ENCODE results near the gene ULK3. TPM values are rescaled to one million over a fixed set of nuclear protein-coding genes. Genes with fewer than 3 reads are reported as not detected.

Gene ULK3
- total RNA-seq, 1 experiment from 2014 or later = 48.4 TPM

DNA sequence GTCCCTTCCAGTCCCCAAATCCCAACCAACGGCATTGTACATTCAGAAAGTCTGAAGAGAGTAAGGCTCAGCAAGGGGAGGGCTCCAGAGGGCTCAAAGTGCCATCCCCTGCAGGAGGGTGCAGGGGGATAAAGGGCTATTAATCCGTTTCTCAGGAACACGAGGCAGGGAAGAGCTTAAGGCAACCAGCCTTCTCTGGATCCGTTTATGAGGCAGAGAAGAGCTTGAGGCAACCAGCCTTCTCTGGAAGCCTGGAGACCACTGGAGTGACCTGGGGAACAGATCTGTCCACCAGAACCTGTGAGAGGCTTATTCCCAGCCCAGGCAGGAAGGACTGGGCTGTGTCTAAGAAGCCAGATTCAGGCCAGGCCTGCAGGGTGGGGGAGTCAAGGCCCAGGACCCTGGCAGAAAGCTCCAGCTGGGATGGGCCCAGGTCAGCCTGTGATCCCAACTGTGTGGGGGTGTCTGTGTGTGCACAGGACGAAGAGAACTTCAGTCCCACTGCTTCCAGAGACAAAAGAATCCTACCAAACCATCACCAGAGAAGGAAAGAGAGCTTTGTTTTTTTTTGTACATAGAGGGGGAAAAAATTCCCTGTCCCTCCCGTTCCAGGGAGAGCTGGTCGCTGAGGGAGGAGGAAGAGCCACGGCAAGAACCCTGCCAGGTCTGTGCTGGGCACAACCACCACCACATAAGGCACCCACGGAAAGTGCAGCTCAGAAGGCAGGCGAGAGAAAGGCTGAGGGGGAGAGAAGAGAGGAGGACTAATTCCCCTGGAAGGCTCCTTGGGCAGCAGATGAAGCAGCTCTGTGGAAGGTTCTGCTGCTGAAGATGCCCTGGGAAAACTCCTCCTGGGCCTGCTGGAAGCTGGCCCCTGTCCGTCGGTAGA, 1.6 kb upstream of the ULK3 start:
- no peak overlapping the region for H3K4me3 ChIP-seq (replicated peaks in 1 of 2; ENCODE audit: low read depth in 1 of 2, low read length in 2 of 2)
- no peaks in the 10 kb centered on the region for H3K27me3 ChIP-seq (ENCODE audit: insufficient read depth, low read length)
- peaks cover 9 to 21% of the 10 kb centered on the region in 2 experiments; a peak in 3 of 4 replicates for H3K4me1 ChIP-seq (ENCODE audit: control insufficient read depth in 1 of 2, insufficient read depth in 2 of 2, low read length in 2 of 2)
- ATAC-seq = no peak
- ChIA-PET POLR2A (interaction anchor here (1.0 kb wide), 1 partner anchor 11 kb away, joined by 3 read pairs; no protein-coding TSS in a partner anchor), RAD21 (ENCODE audit: low non-redundant PET in 1 of 2, low total read pairs in 2 of 2, uncharacterized antibody in 2 of 2, unreplicated experiment in 2 of 2) (interaction anchor here in 1 of 2 experiments (0.6 kb wide), 1 partner anchor 19 kb away, joined by 3 read pairs; no protein-coding TSS in a partner anchor), CTCF (interaction anchor here (0.6 to 1.6 kb wide), 2 partner anchors 12 to 57 kb away, joined by 3 to 5 read pairs; no protein-coding TSS in a partner anchor)
- no peaks in the 10 kb centered on the region for H4K20me1 ChIP-seq (ENCODE audit: insufficient read depth)
- no peak overlapping the region for H2AFZ ChIP-seq (ENCODE audit: low read depth, low read length, poor library complexity, severe bottlenecking)
- peaks cover 6% of the 10 kb centered on the region; the same call in 1 of the 2 replicates for H3K79me2 ChIP-seq (ENCODE audit: insufficient read depth, low read length)
- H3K4me2 ChIP-seq (ENCODE audit: low read length) = no peak overlapping the region
- BruUV-seq (replicated peaks) = no TSS peak
- no peaks in the 10 kb centered on the region for H3K9me3 ChIP-seq (ENCODE audit: control insufficient read depth in 1 of 2, insufficient read depth in 1 of 2, low read depth in 1 of 2, low read length in 2 of 2)
- H3K9ac ChIP-seq (ENCODE audit: low read length) = peak overlapping the region; percentile 88; the same call in 1 of the 2 replicates
- intact Hi-C loops (cut with micrococcal nuclease) = no loop called here
- no peak for DNase-seq (ENCODE audit: low read depth, low spot score)
- H3K9me2 ChIP-seq (ENCODE audit: insufficient read depth) = no peaks in the 10 kb centered on the region
- 0 out of 2 replicates have a peak overlapping the region, but pooled peaks have one; percentile 93 for H3K27ac ChIP-seq (ENCODE audit: low read depth, low read length)
- peaks cover 18 to 26% of the 10 kb centered on the region in 2 experiments; a peak in 3 of 4 replicates for H3K36me3 ChIP-seq (ENCODE audit: control insufficient read depth in 1 of 2, insufficient read depth in 2 of 2, low read length in 2 of 2)
- TF ChIP-seq CEBPB (IDR thresholded peaks at IDR 0.05; ENCODE audit: low read depth) (no peak), SRF (IDR thresholded peaks at IDR 0.05; ENCODE audit: low read depth) (no peak), YY1 (IDR thresholded peaks at IDR 0.05; ENCODE audit: extremely low read depth, insufficient replicate concordance, low read depth, low read length) (no peak), POLR2AphosphoS5 (IDR thresholded peaks at IDR 0.05; ENCODE audit: low read depth, low read length) (no peak), POLR2A (IDR thresholded peaks at IDR 0.05; ENCODE audit: borderline replicate concordance, extremely low read depth, insufficient read depth, insufficient read length) (no peak), ZBTB33 (IDR thresholded peaks at IDR 0.05; ENCODE audit: extremely low read depth, insufficient replicate concordance, low read length) (no peak), SP1 (IDR thresholded peaks at IDR 0.05; ENCODE audit: low read depth) (no peak), ZNF274 (IDR thresholded peaks at IDR 0.05; ENCODE audit: low read depth, low read length) (no peak), EZH2 (IDR thresholded peaks at IDR 0.05) (no peak), ATF3 (IDR thresholded peaks at IDR 0.05) (no peak), ELF1 (IDR thresholded peaks at IDR 0.05; ENCODE audit: borderline replicate concordance, low read depth) (no peak), EGR1 (IDR thresholded peaks at IDR 0.05; ENCODE audit: low read depth) (no peak), TCF7L2 (IDR thresholded peaks at IDR 0.05; ENCODE audit: borderline replicate concordance, extremely low read depth, insufficient read depth, insufficient read length) (no peak), ZFX (IDR thresholded peaks at IDR 0.05) (no peak), JUND (IDR thresholded peaks at IDR 0.05) (no peak), SIN3A (IDR thresholded peaks at IDR 0.05; ENCODE audit: low read depth) (no peak)
- TF ChIP-seq, protein P1, sequence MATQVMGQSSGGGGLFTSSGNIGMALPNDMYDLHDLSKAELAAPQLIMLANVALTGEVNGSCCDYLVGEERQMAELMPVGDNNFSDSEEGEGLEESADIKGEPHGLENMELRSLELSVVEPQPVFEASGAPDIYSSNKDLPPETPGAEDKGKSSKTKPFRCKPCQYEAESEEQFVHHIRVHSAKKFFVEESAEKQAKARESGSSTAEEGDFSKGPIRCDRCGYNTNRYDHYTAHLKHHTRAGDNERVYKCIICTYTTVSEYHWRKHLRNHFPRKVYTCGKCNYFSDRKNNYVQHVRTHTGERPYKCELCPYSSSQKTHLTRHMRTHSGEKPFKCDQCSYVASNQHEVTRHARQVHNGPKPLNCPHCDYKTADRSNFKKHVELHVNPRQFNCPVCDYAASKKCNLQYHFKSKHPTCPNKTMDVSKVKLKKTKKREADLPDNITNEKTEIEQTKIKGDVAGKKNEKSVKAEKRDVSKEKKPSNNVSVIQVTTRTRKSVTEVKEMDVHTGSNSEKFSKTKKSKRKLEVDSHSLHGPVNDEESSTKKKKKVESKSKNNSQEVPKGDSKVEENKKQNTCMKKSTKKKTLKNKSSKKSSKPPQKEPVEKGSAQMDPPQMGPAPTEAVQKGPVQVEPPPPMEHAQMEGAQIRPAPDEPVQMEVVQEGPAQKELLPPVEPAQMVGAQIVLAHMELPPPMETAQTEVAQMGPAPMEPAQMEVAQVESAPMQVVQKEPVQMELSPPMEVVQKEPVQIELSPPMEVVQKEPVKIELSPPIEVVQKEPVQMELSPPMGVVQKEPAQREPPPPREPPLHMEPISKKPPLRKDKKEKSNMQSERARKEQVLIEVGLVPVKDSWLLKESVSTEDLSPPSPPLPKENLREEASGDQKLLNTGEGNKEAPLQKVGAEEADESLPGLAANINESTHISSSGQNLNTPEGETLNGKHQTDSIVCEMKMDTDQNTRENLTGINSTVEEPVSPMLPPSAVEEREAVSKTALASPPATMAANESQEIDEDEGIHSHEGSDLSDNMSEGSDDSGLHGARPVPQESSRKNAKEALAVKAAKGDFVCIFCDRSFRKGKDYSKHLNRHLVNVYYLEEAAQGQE (IDR thresholded peaks at IDR 0.05; ENCODE audit: low read depth) = no peak
- TF ChIP-seq, protein P2, sequence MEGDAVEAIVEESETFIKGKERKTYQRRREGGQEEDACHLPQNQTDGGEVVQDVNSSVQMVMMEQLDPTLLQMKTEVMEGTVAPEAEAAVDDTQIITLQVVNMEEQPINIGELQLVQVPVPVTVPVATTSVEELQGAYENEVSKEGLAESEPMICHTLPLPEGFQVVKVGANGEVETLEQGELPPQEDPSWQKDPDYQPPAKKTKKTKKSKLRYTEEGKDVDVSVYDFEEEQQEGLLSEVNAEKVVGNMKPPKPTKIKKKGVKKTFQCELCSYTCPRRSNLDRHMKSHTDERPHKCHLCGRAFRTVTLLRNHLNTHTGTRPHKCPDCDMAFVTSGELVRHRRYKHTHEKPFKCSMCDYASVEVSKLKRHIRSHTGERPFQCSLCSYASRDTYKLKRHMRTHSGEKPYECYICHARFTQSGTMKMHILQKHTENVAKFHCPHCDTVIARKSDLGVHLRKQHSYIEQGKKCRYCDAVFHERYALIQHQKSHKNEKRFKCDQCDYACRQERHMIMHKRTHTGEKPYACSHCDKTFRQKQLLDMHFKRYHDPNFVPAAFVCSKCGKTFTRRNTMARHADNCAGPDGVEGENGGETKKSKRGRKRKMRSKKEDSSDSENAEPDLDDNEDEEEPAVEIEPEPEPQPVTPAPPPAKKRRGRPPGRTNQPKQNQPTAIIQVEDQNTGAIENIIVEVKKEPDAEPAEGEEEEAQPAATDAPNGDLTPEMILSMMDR (IDR thresholded peaks at IDR 0.05 in 2 of 3, conservative IDR thresholded peaks at IDR 0.05 in 1 of 3; ENCODE audit: borderline replicate concordance in 1 of 3, insufficient read depth in 1 of 3, low read depth in 2 of 3, low read length in 2 of 3) = no peak
